Neural progenitor cell (in vitro differentiated cells): ENCODE measurements around the gene FADS2. TPM values are rescaled to one million over a fixed set of nuclear protein-coding genes. Genes with fewer than 3 reads are reported as not detected.
A peak's percentile ranks its signal among the peaks of the same experiment; 100 is the strongest.

ENCODE experiments used
- DNase-seq: peaks from one replicate; pipeline ENCODE4 v3.0.0-alpha.2; 2016; ENCODE audit warnings: low spot score
- H2AFZ ChIP-seq: fragments of 200-600 bp; sonication (generic); replicated peaks from 2 replicates; pipeline ENCODE4 v1.6.1; 2016; ENCODE audit warnings: antibody characterized with exemption
- H3F3A ChIP-seq: fragments of 200-600 bp; sonication (generic); 2 replicates; pipeline ENCODE4 v1.6.1; 2016; ENCODE audit warnings: antibody characterized with exemption, low read depth
- H3K27ac ChIP-seq: fragments of 200-600 bp; sonication (generic); 2 replicates; pipeline ENCODE4 v1.5.1; 2016; ENCODE audit warnings: mild to moderate bottlenecking
- H3K27me3 ChIP-seq: fragments of 200-600 bp; sonication (generic); 2 replicates; pipeline ENCODE4 v1.6.1; 2016; ENCODE audit warnings: mild to moderate bottlenecking, moderate library complexity
- H3K36me3 ChIP-seq: fragments of 200-600 bp; sonication (generic); 2 replicates; pipeline ENCODE4 v1.5.1; 2016
- H3K4me1 ChIP-seq: fragments of 200-600 bp; sonication (generic); 2 replicates; pipeline ENCODE4 v1.6.1; 2016; ENCODE audit warnings: mixed run types
- H3K4me2 ChIP-seq: fragments of 200-600 bp; sonication (generic); 2 replicates; pipeline ENCODE4 v1.6.1; 2016
- H3K4me3 ChIP-seq: fragments of 200-600 bp; sonication (generic); 2 replicates; pipeline ENCODE4 v1.5.1; 2016
- H3K79me2 ChIP-seq: fragments of 200-600 bp; sonication (generic); 2 replicates; pipeline ENCODE4 v1.6.1; 2016; ENCODE audit warnings: low read depth
- H3K9ac ChIP-seq: fragments of 200-600 bp; sonication (generic); 2 replicates; pipeline ENCODE4 v1.6.1; 2016
- H3K9me3 ChIP-seq: fragments of 200-600 bp; sonication (generic); 2 replicates; pipeline ENCODE4 v1.5.1; 2016; ENCODE audit warnings: low read depth
- H4K20me1 ChIP-seq: fragments of 200-600 bp; sonication (generic); 2 replicates; pipeline ENCODE4 v1.6.1; 2016; ENCODE audit warnings: low read depth
- H3K27ac Mint-ChIP-seq: 3 replicates; pipeline ENCODE4 v1.8.0; 2021; ENCODE audit warnings: mixed read lengths
- H3K27me3 Mint-ChIP-seq: 2 replicates; pipeline ENCODE4 v1.8.0; 2022; ENCODE audit warnings: low read depth, mild to moderate bottlenecking, inconsistent platforms, moderate library complexity, mixed read lengths; ENCODE audit not compliant: insufficient read depth
- H3K36me3 Mint-ChIP-seq: 3 replicates; pipeline ENCODE4 v1.8.0; 2021; ENCODE audit warnings: mixed read lengths
- H3K4me1 Mint-ChIP-seq: 3 replicates; pipeline ENCODE4 v1.8.0; 2021; ENCODE audit warnings: mixed read lengths
- H3K4me3 Mint-ChIP-seq: 3 replicates; pipeline ENCODE4 v1.8.0; 2021; ENCODE audit warnings: mild to moderate bottlenecking, moderate library complexity, mixed read lengths
- H3K9me3 Mint-ChIP-seq: 3 replicates; pipeline ENCODE4 v1.8.0; 2020; ENCODE audit warnings: mixed read lengths
- CTCF ChIP-seq: fragments of 200-600 bp; sonication (generic); IDR thresholded peaks from 2 replicates; pipeline ENCODE4 v1.5.1; 2017; ENCODE audit warnings: antibody characterized with exemption, mild to moderate bottlenecking
- EZH2 ChIP-seq: fragments of 200-600 bp; sonication (generic); IDR thresholded peaks from 2 replicates; pipeline ENCODE4 v1.6.1; 2017; ENCODE audit warnings: antibody characterized with exemption, mild to moderate bottlenecking, moderate library complexity
- EZH2phosphoT487 ChIP-seq: fragments of 200-600 bp; sonication (generic); IDR thresholded peaks from 2 replicates; pipeline ENCODE4 v1.6.1; 2017; ENCODE audit warnings: antibody characterized with exemption
- total RNA-seq: library from RNA; depleted of rRNA; stranded (reverse); fragments of >200 nt; gene quantifications from 2 replicates; pipeline ENCODE4 v1.2.3, GENCODE V29; 2015; ENCODE audit warnings: low replicate concordance

Gene FADS2
- total RNA-seq, 1 donor from 2014 or later: 233 TPM

- H3K9me3 Mint-ChIP-seq: no peaks in the 10 kb centered on the region
- H3K4me1 ChIP-seq: no peaks in the 10 kb centered on the region
- H3K36me3 ChIP-seq: no peaks in the 10 kb centered on the region
- no peak for TF ChIP-seq EZH2phosphoT487
- no peak for TF ChIP-seq EZH2
- TF ChIP-seq CTCF: no peak
- no peak overlapping the region for H3K4me2 ChIP-seq
- H3K4me1 Mint-ChIP-seq: peaks cover 11% of the 10 kb centered on the region
- H4K20me1 ChIP-seq: no peaks in the 10 kb centered on the region
- peak overlapping the region; percentile 9 for H3K4me3 Mint-ChIP-seq
- peaks cover 25% of the 10 kb centered on the region for H3K27me3 ChIP-seq
- no peak for DNase-seq
- H3K27ac ChIP-seq: no peak overlapping the region
- H3K27me3 Mint-ChIP-seq: peaks cover 11% of the 10 kb centered on the region
- H3K79me2 ChIP-seq: no peaks in the 10 kb centered on the region
- H2AFZ ChIP-seq: no peak overlapping the region
- H3F3A ChIP-seq: no peaks in the 10 kb centered on the region
- H3K27ac Mint-ChIP-seq: no peak overlapping the region
- no peak overlapping the region for H3K9ac ChIP-seq
- no peak overlapping the region for H3K4me3 ChIP-seq
- no peaks in the 10 kb centered on the region for H3K36me3 Mint-ChIP-seq
- no peaks in the 10 kb centered on the region for H3K9me3 ChIP-seq
Measured at GRCh38 chr11:61912991-61913698, 85.0 kb downstream of the FADS2 start.

- peaks cover 17% of the 10 kb centered on the region for H3K27me3 Mint-ChIP-seq
- Histone ChIP-seq H3K27ac (no peak overlapping the region), H3F3A (no peaks in the 10 kb centered on the region), H3K27me3 (peaks cover 32% of the 10 kb centered on the region), H2AFZ (no peak overlapping the region), H4K20me1 (no peaks in the 10 kb centered on the region), H3K36me3 (no peaks in the 10 kb centered on the region), H3K4me1 (no peaks in the 10 kb centered on the region), H3K4me3 (no peak overlapping the region), H3K9ac (no peak overlapping the region), H3K9me3 (no peaks in the 10 kb centered on the region), H3K79me2 (no peaks in the 10 kb centered on the region), H3K4me2 (no peak overlapping the region)
- no peak for DNase-seq
- no peak overlapping the region for H3K27ac Mint-ChIP-seq
- H3K4me1 Mint-ChIP-seq: peaks cover 12% of the 10 kb centered on the region
- no peak for TF ChIP-seq EZH2
- H3K36me3 Mint-ChIP-seq: no peaks in the 10 kb centered on the region
- H3K9me3 Mint-ChIP-seq: no peaks in the 10 kb centered on the region
- H3K4me3 Mint-ChIP-seq: peak overlapping the region; percentile 65
Measured at GRCh38 chr11:61913699-61914395, 85.7 kb downstream of the FADS2 start.

DNA sequence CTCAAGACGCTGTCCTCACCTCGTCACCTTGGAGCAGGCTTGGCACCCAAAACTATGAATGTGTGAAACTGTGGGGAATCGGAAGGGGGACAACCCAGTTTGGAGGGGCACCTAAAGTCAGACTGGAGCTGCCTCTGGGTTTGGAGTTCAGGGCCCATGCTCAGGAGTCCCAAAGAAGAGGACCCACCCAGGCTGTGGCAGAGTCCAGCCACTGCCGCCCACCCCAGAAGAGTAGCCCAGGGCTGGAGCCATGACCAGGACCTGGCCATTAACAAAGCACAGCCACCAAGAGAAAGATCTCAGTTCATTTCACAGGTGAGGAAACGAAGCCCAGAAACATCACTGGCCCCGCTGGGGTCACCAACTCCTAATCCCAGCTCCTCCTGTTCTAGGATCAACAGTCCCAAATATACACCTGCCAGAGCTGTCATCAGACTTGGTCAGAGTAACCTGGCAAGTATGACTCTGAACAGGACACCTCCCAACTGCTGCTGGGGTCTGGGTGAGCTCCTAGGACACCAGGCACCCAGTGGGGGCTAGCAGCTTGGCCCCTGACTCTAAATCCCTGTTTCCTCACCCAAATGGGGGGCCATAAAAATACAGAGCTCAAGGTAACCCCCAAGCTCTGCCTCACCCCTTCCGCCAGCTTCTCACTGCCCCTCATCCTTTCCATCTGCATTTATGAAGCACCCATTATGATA lies 86.5 kb downstream of the FADS2 start:
- Mint-ChIP-seq H3K9me3 (no peaks in the 10 kb centered on the region), H3K36me3 (no peaks in the 10 kb centered on the region), H3K4me1 (peaks cover 14% of the 10 kb centered on the region), H3K27me3 (peaks cover 19% of the 10 kb centered on the region), H3K4me3 (peak overlapping the region; percentile 65), H3K27ac (no peak overlapping the region)
- TF ChIP-seq CTCF (no peak), EZH2phosphoT487 (no peak), EZH2 (no peak)
- no peak overlapping the region for H3K4me3 ChIP-seq
- no peak overlapping the region for H3K9ac ChIP-seq
- H3K9me3 ChIP-seq: no peaks in the 10 kb centered on the region
- H3K4me1 ChIP-seq: no peaks in the 10 kb centered on the region
- no peaks in the 10 kb centered on the region for H4K20me1 ChIP-seq
- H3K27ac ChIP-seq: no peak overlapping the region
- no peak overlapping the region for H2AFZ ChIP-seq
- H3K36me3 ChIP-seq: no peaks in the 10 kb centered on the region
- no peaks in the 10 kb centered on the region for H3F3A ChIP-seq
- peaks cover 40% of the 10 kb centered on the region for H3K27me3 ChIP-seq
- no peak for DNase-seq
- no peaks in the 10 kb centered on the region for H3K79me2 ChIP-seq
- H3K4me2 ChIP-seq: no peak overlapping the region
